NCI-H82 treated with DMSO at 0.1 percent for 48 hours (cell line): ENCODE measurements around the gene PPP5C.

Source experiments
- DNase-seq: peaks from one replicate; lab custom pipeline; 2025; ENCODE audit not compliant: unreplicated experiment; lab: John Stamatoyannopoulos, UW

PPP5C gene

GRCh38 chr19:46330319-46330918 is 16.5 kb upstream of the PPP5C start:
- no peak for DNase-seq

- no peak for DNase-seq
Observed at GRCh38 chr19:46337487-46337886, 9.4 kb upstream of the PPP5C start.

GRCh38 chr19:46339446-46339845 is 7.4 kb upstream of the PPP5C start:
- DNase-seq, result no peak

GRCh38 chr19:46340051-46340659 is 6.7 kb upstream of the PPP5C start:
- no peak for DNase-seq

- DNase-seq, result no peak
Observed at GRCh38 chr19:46341937-46342336, 5.0 kb upstream of the PPP5C start.

- no peak for DNase-seq
Observed at GRCh38 chr19:46344363-46344762, 2.5 kb upstream of the PPP5C start.

- DNase-seq, result no peak
Observed at GRCh38 chr19:46345157-46345556, 1.7 kb upstream of the PPP5C start.

- no peak for DNase-seq
Observed at GRCh38 chr19:46347572-46347883, 641 bp downstream of the PPP5C start.

GRCh38 chr19:46347985-46348384 is 1.1 kb downstream of the PPP5C start:
- no peak for DNase-seq

GRCh38 chr19:46349311-46349993 is 2.6 kb downstream of the PPP5C start:
- no peak for DNase-seq

- DNase-seq, result no peak
Observed at GRCh38 chr19:46350029-46350757, 3.3 kb downstream of the PPP5C start.

GRCh38 chr19:46350758-46351159 is 3.9 kb downstream of the PPP5C start:
- DNase-seq, result no peak

GRCh38 chr19:46351241-46352041 is 4.6 kb downstream of the PPP5C start:
- no peak for DNase-seq

- no peak for DNase-seq
Observed at GRCh38 chr19:46353730-46354528, 7.0 kb downstream of the PPP5C start.

- DNase-seq, result no peak
Observed at GRCh38 chr19:46355234-46356148, 8.6 kb downstream of the PPP5C start.

- DNase-seq, result no peak
Observed at GRCh38 chr19:46356149-46357055, 9.5 kb downstream of the PPP5C start.

GRCh38 chr19:46357846-46358583 is 11.1 kb downstream of the PPP5C start:
- no peak for DNase-seq

GRCh38 chr19:46361915-46362314 is 15.0 kb downstream of the PPP5C start:
- no peak for DNase-seq
